Measurements from ENCODE around the gene SPEF2.
"Not testable (repeated sequence)": the region's sequence is repeated elsewhere in the genome, so short reads cannot be mapped to it uniquely, and the experiment has no call there.

The SPEF2 gene

GRCh38 chr5:35855187-35855586 lies 237.5 kb downstream of the SPEF2 start:
- H3K4me3 ChIP-seq = peak overlapping the region in 3 of 10 experiments; percentile 72 to 80 (median 73); a peak in 6 of 20 replicates
- peak overlapping the region; percentile 66 to 95 (median 90) for H3K4me2 ChIP-seq
- no peak for TF ChIP-seq Cebpa-rat (IDR thresholded peaks at IDR 0.05)
- H3K27me3 ChIP-seq = no peaks in the 10 kb centered on the region
- peaks cover 0 to 17% (median 15%) of the 10 kb centered on the region in 11 experiments; a peak in 9 of 22 replicates for H3K36me3 ChIP-seq
- H4K20me1 ChIP-seq = no peaks in the 10 kb centered on the region
- peaks cover 51 to 95% (median 60%) of the 10 kb centered on the region in 10 experiments for H3K4me1 ChIP-seq
- H3K9ac ChIP-seq = peak overlapping the region in 6 of 11 experiments; percentile 80 to 95 (median 88); a peak in 11 of 22 replicates
- H3K9me3 ChIP-seq (replicated peaks in 1 of 11) = peaks cover 0 to 6% (median 0%) of the 10 kb centered on the region in 11 experiments; a peak in 2 of 22 replicates
- peak overlapping the region in 9 of 11 experiments; percentile 40 to 98 (median 87); a peak in 17 of 22 replicates for H3K27ac ChIP-seq

GRCh38 chr5:35856186-35856764 lies 238.6 kb downstream of the SPEF2 start:
- Histone ChIP-seq H3K36me3 (peaks cover 0 to 28% (median 26%) of the 10 kb centered on the region in 11 experiments; a peak in 17 of 22 replicates), H3K27ac (peak overlapping the region; percentile 38 to 98 (median 86); a peak in 21 of 22 replicates), H3K4me3 (peak overlapping the region; percentile 47 to 80 (median 68); a peak in 19 of 20 replicates), H3K9ac (peak overlapping the region in 10 of 11 experiments; percentile 56 to 95 (median 85); a peak in 20 of 22 replicates), H3K4me2 (peak overlapping the region; percentile 66 to 95 (median 90)), H3K4me1 (peaks cover 52 to 100% (median 64%) of the 10 kb centered on the region in 10 experiments)
- not testable (repeated sequence) for H3K9me3 ChIP-seq (replicated peaks in 1 of 11); H3K27me3 ChIP-seq; H4K20me1 ChIP-seq

GRCh38 chr5:35856765-35857351 lies 239.2 kb downstream of the SPEF2 start, which contains the start of gene IL7R:
IL7R (plus strand) TSS chr5:35856891; CDS start chr5:35856978, 87 bp downstream.
- peak within 1 kb of the TSS; percentile 47 to 80 (median 68) for H3K4me3 ChIP-seq
- peak within 1 kb of the TSS; percentile 66 to 95 (median 90) for H3K4me2 ChIP-seq
- peak within 1 kb of the TSS; percentile 56 to 95 (median 85) for H3K9ac ChIP-seq
- no peaks in the 10 kb centered on the region for H3K27me3 ChIP-seq
- H3K27ac ChIP-seq = peak within 1 kb of the TSS; percentile 38 to 98 (median 86); a peak in 21 of 22 replicates
- H3K9me3 ChIP-seq (replicated peaks in 1 of 11) = no peaks in the 10 kb centered on the region; a peak in 1 of 22 replicates
- TF ChIP-seq Cebpa-rat (IDR thresholded peaks at IDR 0.05) = no peak
- H3K4me1 ChIP-seq = peaks cover 49 to 100% (median 64%) of the 10 kb centered on the region in 10 experiments
- H4K20me1 ChIP-seq = no peaks in the 10 kb centered on the region
- peaks cover 0 to 34% (median 31%) of the 10 kb centered on the region in 11 experiments; a peak in 18 of 22 replicates for H3K36me3 ChIP-seq

GRCh38 chr5:35857606-35858205 lies 240.0 kb downstream of the SPEF2 start:
- H3K4me2 ChIP-seq = peak overlapping the region; percentile 66 to 95 (median 90)
- H3K4me3 ChIP-seq = peak overlapping the region; percentile 47 to 80 (median 68)
- H3K9ac ChIP-seq = peak overlapping the region; percentile 56 to 95 (median 85)
- H3K36me3 ChIP-seq = peaks cover 0 to 42% (median 40%) of the 10 kb centered on the region in 11 experiments; a peak in 20 of 22 replicates
- H3K9me3 ChIP-seq (replicated peaks in 1 of 11) = no peaks in the 10 kb centered on the region
- no peaks in the 10 kb centered on the region for H3K27me3 ChIP-seq
- H3K27ac ChIP-seq = peak overlapping the region; percentile 38 to 98 (median 86); a peak in 21 of 22 replicates
- H3K4me1 ChIP-seq = peaks cover 49 to 100% (median 64%) of the 10 kb centered on the region in 10 experiments
- no peak for TF ChIP-seq Cebpa-rat (IDR thresholded peaks at IDR 0.05)
- H4K20me1 ChIP-seq = no peaks in the 10 kb centered on the region

GRCh38 chr5:35859101-35859661 lies 241.5 kb downstream of the SPEF2 start:
- no peak for TF ChIP-seq Cebpa-rat (IDR thresholded peaks at IDR 0.05)
- peaks cover 0 to 3% (median 0%) of the 10 kb centered on the region in 11 experiments; a peak in 11 of 22 replicates for H3K9me3 ChIP-seq (replicated peaks in 1 of 11)
- H3K4me3 ChIP-seq = peak overlapping the region; percentile 47 to 80 (median 68)
- H3K27ac ChIP-seq = peak overlapping the region; percentile 57 to 98 (median 86); a peak in 21 of 22 replicates
- H3K9ac ChIP-seq = peak overlapping the region; percentile 70 to 95 (median 85)
- H3K4me2 ChIP-seq = peak overlapping the region; percentile 81 to 97 (median 93)
- no peaks in the 10 kb centered on the region for H3K27me3 ChIP-seq
- H3K36me3 ChIP-seq = peaks cover 1 to 57% (median 55%) of the 10 kb centered on the region in 11 experiments; a peak in 20 of 22 replicates
- H3K4me1 ChIP-seq = peaks cover 39 to 96% (median 61%) of the 10 kb centered on the region in 10 experiments
- H4K20me1 ChIP-seq = peaks cover 0 to 2% (median 0%) of the 10 kb centered on the region in 11 experiments; a peak in 2 of 22 replicates

- H3K4me3 ChIP-seq = peak overlapping the region; percentile 47 to 80 (median 68); a peak in 18 of 20 replicates
Observed at GRCh38 chr5:35860686-35861085, 243.0 kb downstream of the SPEF2 start.

GRCh38 chr5:35861718-35862117 lies 244.1 kb downstream of the SPEF2 start:
- Histone ChIP-seq H3K27ac (peak overlapping the region in 10 of 11 experiments; percentile 6 to 98 (median 86); a peak in 20 of 22 replicates), H3K9me3 (replicated peaks in 1 of 11) (peaks cover 0 to 10% (median 0%) of the 10 kb centered on the region in 11 experiments; a peak in 11 of 22 replicates), H3K27me3 (no peaks in the 10 kb centered on the region), H4K20me1 (peaks cover 0 to 8% (median 0%) of the 10 kb centered on the region in 11 experiments; a peak in 6 of 22 replicates), H3K9ac (peak overlapping the region in 8 of 11 experiments; percentile 80 to 95 (median 86); a peak in 17 of 22 replicates), H3K4me2 (peak overlapping the region; percentile 81 to 97 (median 93)), H3K4me1 (peaks cover 30 to 71% (median 50%) of the 10 kb centered on the region in 10 experiments), H3K36me3 (peaks cover 5 to 83% (median 79%) of the 10 kb centered on the region in 11 experiments; a peak in 20 of 22 replicates), H3K4me3 (peak overlapping the region in 8 of 10 experiments; percentile 18 to 80 (median 70); a peak in 16 of 20 replicates)
- TF ChIP-seq Cebpa-rat (IDR thresholded peaks at IDR 0.05) = no peak

More at GRCh38 chr5:35860686-35861085, 243.0 kb downstream of the SPEF2 start:
- peaks cover 0 to 6% (median 0%) of the 10 kb centered on the region in 11 experiments; a peak in 3 of 22 replicates for H4K20me1 ChIP-seq
- peak overlapping the region in 10 of 11 experiments; percentile 70 to 95 (median 85); a peak in 20 of 22 replicates for H3K9ac ChIP-seq
- H3K27me3 ChIP-seq = no peaks in the 10 kb centered on the region
- peaks cover 0 to 10% (median 0%) of the 10 kb centered on the region in 11 experiments; a peak in 11 of 22 replicates for H3K9me3 ChIP-seq (replicated peaks in 1 of 11)
- peaks cover 27 to 81% (median 51%) of the 10 kb centered on the region in 10 experiments for H3K4me1 ChIP-seq
- peak overlapping the region; percentile 81 to 97 (median 93) for H3K4me2 ChIP-seq
- peaks cover 5 to 72% (median 70%) of the 10 kb centered on the region in 11 experiments; a peak in 20 of 22 replicates for H3K36me3 ChIP-seq
- no peak for TF ChIP-seq Cebpa-rat (IDR thresholded peaks at IDR 0.05)
- peak overlapping the region in 9 of 11 experiments; percentile 80 to 98 (median 87); a peak in 19 of 22 replicates for H3K27ac ChIP-seq

All from BLaER1 treated with 17β-estradiol and CSF1 and Interleukin-3, amounts not matched to agents 10 nM and 100 nM (cell line).